Measurements from ENCODE around the gene OLFM4.

The OLFM4 gene

DNA sequence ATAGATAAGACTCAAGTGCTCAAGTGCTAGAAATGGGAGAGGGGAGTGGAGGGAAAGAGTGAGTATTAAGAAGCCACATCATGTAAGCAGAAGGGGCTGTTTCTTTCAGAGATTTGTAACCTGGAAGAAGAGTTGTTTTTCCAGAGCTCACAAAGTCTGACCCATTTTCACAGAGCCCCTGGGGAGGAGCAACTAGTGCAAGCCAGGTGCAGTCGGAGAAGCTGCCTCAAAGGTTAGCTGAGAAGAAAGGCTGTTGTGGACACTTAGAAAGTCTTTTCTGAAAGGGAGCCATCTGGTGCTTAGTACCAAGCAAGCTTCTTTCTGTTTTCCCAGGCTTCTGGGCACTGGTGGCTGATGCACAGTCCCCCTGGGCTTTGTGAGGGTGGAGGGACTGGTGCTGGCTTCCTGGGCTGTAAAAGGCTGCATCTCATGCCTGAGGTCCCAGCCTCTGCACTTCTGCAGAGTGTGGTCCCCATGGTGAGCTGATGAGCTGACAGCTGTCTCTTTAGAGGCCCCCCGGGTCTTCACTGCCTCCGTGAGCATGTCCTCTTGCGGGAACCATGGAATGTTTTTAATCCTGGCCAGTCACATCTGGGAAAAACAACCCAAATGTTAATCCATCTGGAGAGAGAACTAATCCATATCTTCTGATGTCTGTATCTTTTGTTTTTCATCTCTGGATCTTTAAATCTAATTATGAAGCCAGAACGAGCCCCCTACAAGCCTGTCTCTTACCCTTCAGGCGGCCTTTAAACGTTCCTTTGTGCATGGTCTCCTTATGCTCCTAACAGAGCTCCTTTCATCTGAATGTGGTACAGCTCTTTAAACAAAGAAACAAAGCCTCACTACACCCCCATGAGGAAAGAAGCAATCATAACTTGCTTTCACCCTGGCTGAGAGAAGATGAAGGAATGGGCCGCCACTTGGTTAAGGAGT lies 40.2 kb downstream of the OLFM4 start:
- DNase-seq, result no peak

DNA sequence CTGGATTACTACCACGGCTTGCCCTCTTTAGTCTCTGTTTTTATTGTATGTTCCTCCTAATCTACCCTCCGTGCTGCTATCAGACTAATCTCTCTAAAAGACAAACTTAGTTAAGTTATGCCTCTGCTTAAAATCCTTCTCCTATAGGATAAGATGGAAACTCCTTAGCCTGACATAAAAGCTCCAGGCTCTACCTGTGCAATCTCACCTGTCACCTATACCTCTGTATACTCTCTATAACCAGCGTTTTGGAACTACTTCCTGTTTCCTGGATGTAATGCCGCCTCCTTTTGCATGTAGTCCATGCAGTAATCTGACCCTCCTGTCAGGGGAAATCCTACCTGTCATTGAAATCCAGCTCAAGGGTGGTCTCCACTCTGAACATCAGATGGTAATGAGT lies 41.2 kb downstream of the OLFM4 start:
- DNase-seq, result no peak

DNA sequence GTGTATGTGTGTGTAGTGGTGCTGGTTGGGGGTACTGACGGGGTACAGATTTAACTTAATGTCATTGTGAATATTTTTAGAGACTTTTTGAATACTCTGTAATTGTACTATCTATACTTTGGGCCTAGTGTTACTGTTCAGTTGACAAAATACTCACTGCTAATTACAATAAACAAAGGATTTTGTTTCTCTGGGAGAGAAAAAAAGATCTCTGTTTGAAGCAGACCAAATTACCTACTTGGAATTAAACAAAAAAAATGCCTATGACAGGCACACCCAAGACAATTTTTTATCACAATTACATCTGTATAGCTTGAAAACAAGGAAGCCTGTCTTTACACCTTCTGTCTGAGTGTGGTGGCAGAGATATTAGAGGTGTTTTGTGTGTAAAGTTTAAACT lies 45.1 kb downstream of the OLFM4 start:
- DNase-seq, result no peak

DNA sequence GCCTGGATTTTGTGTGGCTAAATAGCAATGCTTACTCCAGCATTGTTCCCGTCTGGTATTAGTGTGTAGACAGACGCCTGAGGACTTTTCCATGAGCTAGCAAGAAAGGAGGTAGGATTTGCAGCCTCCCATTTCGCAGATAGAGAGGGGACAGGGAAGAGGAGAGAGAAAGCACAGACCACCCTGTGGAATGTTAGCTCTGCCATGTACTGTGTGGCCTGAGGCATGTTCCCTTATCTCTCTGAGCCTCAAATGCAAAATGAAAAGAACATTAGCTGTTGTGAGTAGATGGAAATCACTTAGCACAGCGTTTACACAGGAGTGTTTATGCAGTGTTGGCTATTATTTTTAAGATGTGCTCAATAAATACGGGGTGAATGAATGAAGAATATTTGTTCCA lies 45.5 kb downstream of the OLFM4 start:
- DNase-seq, result no peak

DNA sequence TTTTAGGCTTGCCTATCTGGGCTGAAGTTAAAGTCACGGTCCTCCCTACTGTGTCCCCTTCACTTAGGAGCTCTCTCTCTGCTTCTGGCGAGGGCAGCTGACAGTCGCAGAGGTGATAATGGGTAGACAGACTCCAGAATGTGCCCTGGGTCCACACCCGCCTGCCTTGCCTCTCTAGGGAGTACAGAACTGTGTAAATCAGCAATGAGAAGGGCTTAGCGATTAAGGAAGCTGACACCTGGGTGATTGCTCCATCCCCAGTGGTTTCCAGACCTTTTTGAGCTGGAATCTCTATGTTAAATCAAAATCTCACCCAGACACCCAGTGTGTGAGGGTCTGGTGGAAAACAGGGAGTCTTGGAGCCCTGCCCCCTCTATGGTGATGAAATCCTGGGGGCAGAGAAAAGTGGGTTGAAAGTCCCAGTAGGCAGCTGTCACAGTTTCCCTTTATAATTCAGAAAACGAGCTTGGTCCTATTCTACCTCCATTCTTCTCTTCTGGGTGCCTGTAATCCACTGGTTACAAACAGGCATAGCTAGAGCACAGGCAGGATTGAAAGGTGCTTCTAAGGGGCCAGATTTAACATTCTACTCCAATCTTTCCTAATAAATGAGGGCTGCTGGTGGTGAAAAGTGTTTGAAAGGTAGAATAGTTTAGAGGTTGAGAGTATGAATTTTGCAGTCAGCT lies 46.9 kb downstream of the OLFM4 start:
- no peak for DNase-seq

DNA sequence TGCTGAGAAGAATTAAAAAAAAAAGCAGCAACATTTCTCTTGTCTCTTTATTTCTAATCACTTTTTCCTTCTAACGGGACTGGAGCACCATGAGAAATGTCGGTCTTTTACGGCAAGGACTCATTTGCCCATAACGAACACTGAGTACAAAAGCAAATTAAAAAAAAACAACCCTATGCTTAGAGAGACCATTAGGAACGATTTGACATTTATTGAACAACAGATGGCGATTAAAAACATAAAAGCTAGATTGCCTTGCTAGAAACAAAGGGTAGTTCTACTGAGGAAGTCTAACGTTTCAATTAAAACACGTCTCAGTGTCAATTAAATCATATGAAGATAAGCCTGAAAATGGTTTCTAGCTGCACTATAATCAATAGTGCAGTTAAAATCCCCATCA lies 51.1 kb downstream of the OLFM4 start:
- DNase-seq, result no peak

DNA sequence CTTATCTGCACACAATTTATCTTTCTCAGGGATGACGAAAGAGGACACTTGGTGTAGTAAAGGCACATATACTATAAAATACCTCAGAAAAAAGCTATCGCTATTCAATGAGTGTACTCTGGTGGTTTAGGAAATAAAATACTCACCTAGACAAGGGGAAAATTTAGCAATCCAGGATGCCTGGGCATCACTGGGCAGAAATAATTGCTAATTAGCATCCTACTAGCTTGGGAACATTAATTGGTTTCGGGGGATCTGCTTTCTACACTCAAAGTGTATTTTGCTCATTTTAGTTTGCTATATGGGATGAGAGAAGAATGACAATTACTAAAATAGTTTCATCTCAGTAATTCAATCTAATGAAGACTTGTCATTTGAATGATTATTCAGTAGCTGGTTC lies 60.3 kb downstream of the OLFM4 start:
- no peak for DNase-seq

DNA sequence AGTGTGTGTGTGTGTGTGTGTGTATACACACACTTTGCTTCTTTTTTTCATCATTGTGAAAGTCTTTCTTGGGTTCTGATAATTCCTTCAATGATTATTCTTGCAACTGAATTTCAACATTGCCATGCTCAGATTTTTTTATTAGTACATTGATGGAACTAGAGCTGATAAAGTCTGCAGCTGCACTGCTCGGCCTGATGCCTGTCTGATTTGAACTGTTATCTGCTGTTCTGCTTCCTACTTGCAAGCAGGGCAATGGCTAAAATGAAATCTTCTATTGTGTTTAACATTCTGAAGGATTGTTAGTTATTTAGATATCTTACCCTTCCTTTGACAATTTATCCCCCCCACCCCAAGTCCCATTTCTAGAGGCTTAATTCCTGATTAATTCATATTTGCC lies 61.3 kb downstream of the OLFM4 start:
- no peak for DNase-seq

DNA sequence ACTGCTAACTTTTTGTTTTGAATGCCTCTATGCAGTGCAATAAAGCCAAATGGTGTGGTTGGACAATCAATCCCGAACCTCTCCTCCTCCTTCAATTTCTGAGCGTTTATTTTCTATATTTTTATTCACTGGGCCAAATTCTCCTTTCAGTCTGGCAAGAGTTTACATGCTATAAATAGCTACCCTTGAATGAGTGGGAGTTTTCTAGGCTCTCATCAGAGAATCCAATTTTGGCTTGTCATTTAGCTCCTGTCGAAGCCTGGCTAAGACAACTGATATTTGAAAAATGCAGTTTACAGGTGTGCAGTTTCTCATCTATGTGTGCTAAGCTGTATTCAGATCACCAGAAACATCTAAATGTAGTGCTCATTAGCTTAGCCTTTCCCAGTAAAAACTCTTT lies 61.8 kb downstream of the OLFM4 start:
- DNase-seq, result no peak

DNA sequence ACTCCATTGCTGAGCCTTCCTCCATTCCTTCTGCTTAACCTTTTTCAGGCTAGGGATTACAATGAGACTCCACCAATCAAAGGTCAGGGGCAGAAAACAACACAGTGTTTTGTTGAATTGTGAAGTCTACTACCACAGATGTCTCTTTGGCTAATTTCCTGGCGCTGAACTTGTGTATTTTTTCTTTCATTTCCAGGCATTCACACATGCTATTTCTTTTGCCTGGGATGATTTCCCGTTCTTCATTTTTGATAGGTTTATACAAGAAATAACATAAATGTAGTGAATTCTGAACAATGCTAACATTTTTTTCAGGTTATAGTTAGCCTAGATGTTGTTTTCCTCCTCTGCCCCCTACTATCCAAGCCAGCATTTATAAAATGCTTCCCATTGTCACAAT lies 64.3 kb downstream of the OLFM4 start:
- DNase-seq, result no peak

DNA sequence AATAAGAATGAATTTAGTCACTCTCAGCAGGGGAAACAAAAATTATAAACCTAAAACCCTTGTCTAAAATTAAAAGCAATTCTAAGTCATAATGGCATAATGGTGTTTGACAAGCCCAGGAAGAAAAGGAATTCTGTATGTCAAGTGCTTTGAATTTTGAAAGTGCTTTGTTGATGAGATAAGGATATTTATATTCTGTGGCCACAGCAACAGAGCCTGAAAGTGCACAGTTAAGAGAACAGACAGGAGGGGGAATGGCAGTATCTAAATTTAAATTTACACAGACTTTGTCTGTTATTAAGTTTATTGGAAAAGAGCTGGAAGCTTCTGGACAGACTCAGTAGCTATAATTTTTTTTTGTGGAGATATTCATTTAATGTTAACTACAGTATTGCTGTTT lies 69.8 kb downstream of the OLFM4 start:
- no peak for DNase-seq

DNA sequence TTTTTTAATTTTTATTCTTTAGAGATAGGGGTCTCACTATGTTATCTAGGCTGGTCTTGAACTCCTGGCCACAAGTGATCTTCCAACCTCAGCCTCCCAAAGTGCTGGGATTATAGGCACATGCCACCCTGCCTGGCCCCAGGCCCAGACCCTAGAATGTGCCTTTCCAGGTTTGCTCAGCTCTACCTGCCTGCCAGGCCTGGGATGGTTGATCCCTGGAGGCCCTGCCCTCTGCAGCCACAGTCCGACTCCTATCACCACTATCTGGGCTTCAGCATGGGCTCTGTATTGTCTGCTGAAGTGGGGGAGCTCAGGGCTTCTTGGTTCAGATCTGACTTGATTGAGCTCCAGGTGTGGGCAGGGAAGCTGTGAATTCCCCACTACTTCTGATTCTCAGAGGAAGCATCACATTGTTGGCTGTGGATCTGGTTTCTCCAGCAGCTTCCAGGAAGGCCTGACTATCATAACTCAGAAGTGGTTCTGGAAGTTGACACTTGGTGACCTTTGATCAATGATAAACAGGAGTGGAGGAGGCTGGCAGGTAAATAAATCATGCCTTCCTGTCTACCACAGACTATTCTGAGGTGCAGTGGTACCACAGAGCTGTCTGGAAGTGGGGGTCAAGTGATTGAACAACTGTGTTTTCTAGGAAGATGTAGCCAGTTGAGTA lies 71.9 kb downstream of the OLFM4 start:
- DNase-seq, result no peak

Data from fibroblast of skin of back (primary cell).